Fibroblast of the aortic adventitia (primary cell): ENCODE results near the gene SEMA3C. TPM values are rescaled to one million over a fixed set of nuclear protein-coding genes. Genes with fewer than 3 reads are reported as not detected.

Experiments used
- DNase-seq: peaks from one replicate; pipeline ENCODE4 v3.0.0-alpha.2; 2010; ENCODE audit warnings: low read depth
- H3K4me3 ChIP-seq: 2 replicates; pipeline ENCODE4 v1.5.1; 2011; ENCODE audit warnings: low read depth, mild to moderate bottlenecking, control low read depth, low read length, moderate library complexity
- CTCF ChIP-seq: IDR thresholded peaks from 2 replicates; pipeline ENCODE4 v1.5.1; 2011; ENCODE audit warnings: mild to moderate bottlenecking, low read length, control low read depth, inconsistent platforms; ENCODE audit not compliant: insufficient read depth
- total RNA-seq: library from RNA; depleted of rRNA; stranded (reverse); fragments of >200 nt; gene quantifications from 2 replicates; pipeline ENCODE4 v1.2.3, GENCODE V29; 2012; ENCODE audit warnings: low replicate concordance

Gene SEMA3C
- total RNA-seq, 1 donor, result 208 TPM

- peak; percentile 100 for DNase-seq
- H3K4me3 ChIP-seq, result no peak overlapping the region
- no peak for TF ChIP-seq CTCF
Measured at GRCh38 chr7:80722616-80723195, 196.1 kb downstream of the SEMA3C start.

- peak; percentile 87 for DNase-seq
- no peak overlapping the region for H3K4me3 ChIP-seq
- TF ChIP-seq CTCF, result no peak
Measured at GRCh38 chr7:80721883-80722615, 196.8 kb downstream of the SEMA3C start.

GRCh38 chr7:80720146-80720545 lies 198.7 kb downstream of the SEMA3C start:
- no peak overlapping the region for H3K4me3 ChIP-seq
- no peak for TF ChIP-seq CTCF
- DNase-seq, result no peak

- H3K4me3 ChIP-seq, result no peak overlapping the region
- DNase-seq, result no peak
- TF ChIP-seq CTCF, result no peak
Measured at GRCh38 chr7:80719261-80719660, 199.6 kb downstream of the SEMA3C start.

GRCh38 chr7:80711531-80711930 lies 207.3 kb downstream of the SEMA3C start:
- peak; percentile 69 for DNase-seq
- H3K4me3 ChIP-seq, result no peak overlapping the region
- TF ChIP-seq CTCF, result no peak

GRCh38 chr7:80708123-80708522 lies 210.7 kb downstream of the SEMA3C start:
- no peak overlapping the region for H3K4me3 ChIP-seq
- DNase-seq, result no peak
- TF ChIP-seq CTCF, result no peak
